Activated B cell treated with CpG ODN at 0.5 μM for 24 hours (primary cell): ENCODE results near the gene CAD. TPM values are rescaled to one million over a fixed set of nuclear protein-coding genes. Genes with fewer than 3 reads are reported as not detected.

Source experiments
- ATAC-seq: fragments of 200-7000 bp; cut with Tn5 transposase; one replicate; pipeline ENCODE4 v1.10.0; 2021; ENCODE audit warnings: low read depth, mild to moderate bottlenecking, moderate library complexity
- CTCF ChIA-PET: fragments of 350-600 bp; sonication (Branson Sonifier 250); formaldehyde crosslinking; loops from one replicate; lab custom pipeline; 2021; ENCODE audit warnings: antibody characterized with exemption; lab: Charles Lee
- POLR2A ChIA-PET: fragments of 350-600 bp; sonication (Branson Sonifier 250); formaldehyde crosslinking; loops from one replicate; lab custom pipeline; 2021; ENCODE audit warnings: antibody characterized with exemption; lab: Charles Lee
- DNase-seq: peaks from one replicate; pipeline ENCODE4 v3.0.0; 2022
- H3K27ac Mint-ChIP-seq: one replicate; pipeline ENCODE4 v1.8.0; 2020; ENCODE audit warnings: mixed read lengths
- H3K27me3 Mint-ChIP-seq: one replicate; pipeline ENCODE4 v1.8.0; 2021; ENCODE audit warnings: mixed read lengths
- H3K36me3 Mint-ChIP-seq: one replicate; pipeline ENCODE4 v1.8.0; 2021; ENCODE audit warnings: low read depth, mixed read lengths
- H3K4me1 Mint-ChIP-seq: one replicate; pipeline ENCODE4 v1.8.0; 2021; ENCODE audit warnings: mixed read lengths
- H3K4me3 Mint-ChIP-seq: one replicate; pipeline ENCODE4 v1.8.0; 2020; ENCODE audit warnings: mild to moderate bottlenecking, mixed read lengths
- H3K9me3 Mint-ChIP-seq: one replicate; pipeline ENCODE4 v1.8.0; 2020; ENCODE audit warnings: mixed read lengths
- intact Hi-C: fragments of 100-400 bp; cut with micrococcal nuclease; formaldehyde crosslinking; loops from one replicate; pipeline ENCODE4 v1.15.1; 2024
- total RNA-seq: library from RNA; stranded (reverse); gene quantifications from 2 replicates; pipeline ENCODE4 v1.2.3, GENCODE V29; 2022
- TF ChIP-seq, protein P1 (sequence below): fragments of 200-600 bp; IDR thresholded peaks from one replicate; pipeline ENCODE4 v1.8.0; 2022; ENCODE audit warnings: antibody characterized with exemption, mild to moderate bottlenecking

CAD gene
- total RNA-seq, 1 donor from 2014 or later = 64.1 TPM

DNA sequence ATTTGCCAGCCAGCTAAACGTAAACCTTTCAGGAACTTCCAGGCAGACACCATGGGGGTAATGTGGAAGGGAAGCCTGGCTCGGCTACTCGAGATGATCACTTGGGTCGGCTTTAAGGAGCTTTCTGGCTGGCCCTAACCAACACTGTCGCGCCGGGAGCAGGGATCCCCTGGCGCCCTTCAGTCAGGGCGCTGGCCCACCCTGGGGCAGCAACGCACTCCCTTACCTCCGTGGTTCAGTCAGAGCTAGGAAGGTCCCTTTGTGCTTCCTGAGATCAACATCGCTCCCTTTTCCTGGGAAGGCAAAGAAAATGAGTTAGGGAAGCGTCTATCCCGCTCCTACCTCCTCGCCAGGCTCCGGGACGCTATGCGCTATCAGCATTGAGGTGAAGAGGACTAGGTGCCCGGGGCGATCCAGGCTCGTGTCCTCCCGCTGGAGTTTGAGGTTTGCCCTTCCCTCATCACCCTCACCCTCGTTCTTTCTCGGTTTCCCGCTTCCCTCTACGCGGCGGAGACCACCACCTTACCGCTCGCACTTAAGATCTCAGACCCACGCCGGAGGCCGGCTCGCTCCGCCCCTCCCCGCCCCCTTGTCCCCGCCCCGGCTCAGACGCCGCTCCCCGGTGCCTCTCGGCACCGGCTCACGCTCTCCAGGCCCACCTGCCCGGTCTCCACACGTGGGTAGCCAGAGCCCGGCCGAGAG lies 5.8 kb upstream of the CAD start:
- TF ChIP-seq, protein P1, sequence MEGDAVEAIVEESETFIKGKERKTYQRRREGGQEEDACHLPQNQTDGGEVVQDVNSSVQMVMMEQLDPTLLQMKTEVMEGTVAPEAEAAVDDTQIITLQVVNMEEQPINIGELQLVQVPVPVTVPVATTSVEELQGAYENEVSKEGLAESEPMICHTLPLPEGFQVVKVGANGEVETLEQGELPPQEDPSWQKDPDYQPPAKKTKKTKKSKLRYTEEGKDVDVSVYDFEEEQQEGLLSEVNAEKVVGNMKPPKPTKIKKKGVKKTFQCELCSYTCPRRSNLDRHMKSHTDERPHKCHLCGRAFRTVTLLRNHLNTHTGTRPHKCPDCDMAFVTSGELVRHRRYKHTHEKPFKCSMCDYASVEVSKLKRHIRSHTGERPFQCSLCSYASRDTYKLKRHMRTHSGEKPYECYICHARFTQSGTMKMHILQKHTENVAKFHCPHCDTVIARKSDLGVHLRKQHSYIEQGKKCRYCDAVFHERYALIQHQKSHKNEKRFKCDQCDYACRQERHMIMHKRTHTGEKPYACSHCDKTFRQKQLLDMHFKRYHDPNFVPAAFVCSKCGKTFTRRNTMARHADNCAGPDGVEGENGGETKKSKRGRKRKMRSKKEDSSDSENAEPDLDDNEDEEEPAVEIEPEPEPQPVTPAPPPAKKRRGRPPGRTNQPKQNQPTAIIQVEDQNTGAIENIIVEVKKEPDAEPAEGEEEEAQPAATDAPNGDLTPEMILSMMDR = no peak
- Mint-ChIP-seq H3K4me3 (peak overlapping the region; percentile 97), H3K27ac (peak overlapping the region; percentile 86), H3K4me1 (peaks cover 27% of the 10 kb centered on the region), H3K27me3 (no peaks in the 10 kb centered on the region), H3K9me3 (no peaks in the 10 kb centered on the region), H3K36me3 (peaks cover 60% of the 10 kb centered on the region)
- ChIA-PET CTCF (no interaction called here), POLR2A (interaction anchor here (0.7 to 1.9 kb wide), 26 partner anchors 9 to 452 kb away, joined by 3 to 12 read pairs (median 4); partner anchors contain the start of genes ABHD1, AGBL5, GTF3C2 and NRBP1)
- ATAC-seq (no peak), DNase-seq (no peak)
- intact Hi-C loops = loop anchor here (5.0 kb wide), 2 partner anchors 276 to 1541 kb away; partner anchors contain the start of genes IFT172 and PPP1CB

GRCh38 chr2:27211943-27212625 lies 5.1 kb upstream of the CAD start, which contains the start of the genes ATRAID and SLC5A6:
ATRAID (plus strand) TSS chr2:27212041; CDS start chr2:27212369, 328 bp downstream.
SLC5A6 (minus strand) TSS chr2:27212268; CDS start chr2:27207650, 4,618 bp downstream.
- CTCF ChIA-PET = no interaction called here
- ATAC-seq (peak; percentile 88), DNase-seq (peak; percentile 96)
- Mint-ChIP-seq H3K9me3 (no peaks in the 10 kb centered on the region), H3K27ac (peak within 1 kb of the TSS; percentile 100), H3K27me3 (no peaks in the 10 kb centered on the region), H3K4me1 (peaks cover 34% of the 10 kb centered on the region), H3K4me3 (peak within 1 kb of the TSS; percentile 97), H3K36me3 (peaks cover 58% of the 10 kb centered on the region)
- intact Hi-C loops = loop anchor here (1.0 to 5.0 kb wide), 13 partner anchors 52 to 1540 kb away; partner anchors contain the start of genes CCDC121, EIF2B4, GPN1 and GTF3C2
- POLR2A ChIA-PET = interaction anchor here (0.6 to 1.9 kb wide), 27 partner anchors 9 to 451 kb away, joined by 3 to 12 read pairs (median 4); partner anchors contain the start of genes ABHD1, AGBL5, GTF3C2 and NRBP1
- TF ChIP-seq, protein P1 = no peak

DNA sequence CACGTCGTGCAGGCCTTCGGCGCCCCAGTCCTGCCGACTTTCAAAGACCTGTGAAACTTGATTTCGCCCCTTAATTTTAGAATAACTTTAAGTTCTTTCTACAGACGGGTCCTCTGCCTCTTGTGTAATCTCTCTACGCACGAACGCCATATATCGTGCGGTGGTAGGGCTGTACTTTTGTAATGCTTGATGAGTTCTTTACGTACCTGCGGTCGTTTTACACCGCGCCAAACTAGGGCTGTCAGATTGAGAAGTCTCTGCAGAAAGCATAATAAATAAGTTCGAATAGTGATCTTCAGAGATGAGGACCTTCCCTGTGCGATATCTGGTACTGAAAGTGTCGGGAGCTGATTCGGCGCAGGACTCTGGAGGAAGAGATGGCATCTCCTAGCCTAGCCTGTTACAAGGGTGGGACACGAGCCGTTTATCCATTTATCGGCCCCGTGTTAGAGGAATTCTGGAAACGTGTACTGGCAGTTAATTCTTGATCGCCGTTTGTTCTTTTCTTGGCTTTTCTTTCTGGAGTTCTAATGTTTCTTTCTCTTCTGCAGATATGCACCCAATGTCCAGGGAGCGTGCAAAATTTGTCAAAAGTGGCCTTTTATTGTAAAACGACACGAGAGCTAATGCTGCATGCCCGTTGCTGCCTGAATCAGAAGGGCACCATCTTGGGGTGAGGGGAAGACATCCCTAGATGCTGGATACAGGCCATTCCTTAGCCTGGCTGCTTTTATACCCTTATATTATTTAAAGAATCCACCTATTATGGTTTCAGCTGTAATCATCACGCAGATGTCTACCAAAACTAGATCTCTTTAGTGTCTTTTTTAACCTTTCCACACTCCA lies 4.3 kb upstream of the CAD start:
- no peak for DNase-seq
- ATAC-seq = peak; percentile 41
- intact Hi-C loops = loop anchor here (1.0 to 5.0 kb wide), 13 partner anchors 51 to 1539 kb away; partner anchors contain the start of genes CCDC121, EIF2B4, GPN1 and GTF3C2
- H3K36me3 Mint-ChIP-seq = peaks cover 54% of the 10 kb centered on the region
- H3K4me1 Mint-ChIP-seq = peaks cover 42% of the 10 kb centered on the region
- POLR2A ChIA-PET = interaction anchor here (0.6 to 1.9 kb wide), 22 partner anchors 10 to 451 kb away, joined by 3 to 12 read pairs (median 4); partner anchors contain the start of genes ABHD1, AGBL5, GTF3C2 and NRBP1
- H3K27ac Mint-ChIP-seq = peak overlapping the region; percentile 100
- peak overlapping the region; percentile 97 for H3K4me3 Mint-ChIP-seq
- TF ChIP-seq, protein P1 = no peak
- H3K9me3 Mint-ChIP-seq = no peaks in the 10 kb centered on the region
- CTCF ChIA-PET = no interaction called here
- H3K27me3 Mint-ChIP-seq = no peaks in the 10 kb centered on the region

DNA sequence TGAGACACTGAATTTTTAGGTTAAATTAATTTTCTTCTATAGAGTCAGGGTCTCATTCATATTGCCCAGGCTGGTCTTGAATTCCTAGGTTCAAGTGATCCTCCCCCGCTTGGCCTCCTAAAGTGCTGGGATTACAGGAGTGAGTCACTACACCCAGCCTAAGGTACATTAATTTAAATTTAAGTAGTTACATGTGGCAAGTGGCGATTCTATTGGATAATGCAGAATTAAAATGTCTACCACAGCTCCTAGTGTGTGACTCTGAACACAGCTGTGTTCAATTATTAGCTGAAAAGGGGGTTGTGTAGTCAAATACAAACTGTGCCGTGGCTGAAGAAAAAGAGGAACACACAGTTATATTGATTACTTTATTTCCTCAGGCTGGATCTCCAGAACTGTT lies 2.2 kb upstream of the CAD start:
- no peak for DNase-seq
- intact Hi-C loops = loop anchor here (5.0 kb wide), 3 partner anchors 272 to 1537 kb away; partner anchors contain the start of genes CENPA, IFT172 and PPP1CB
- H3K27me3 Mint-ChIP-seq = no peaks in the 10 kb centered on the region
- peaks cover 39% of the 10 kb centered on the region for H3K36me3 Mint-ChIP-seq
- CTCF ChIA-PET = no interaction called here
- ATAC-seq = no peak
- TF ChIP-seq, protein P1 = no peak
- no peak overlapping the region for H3K4me3 Mint-ChIP-seq
- H3K9me3 Mint-ChIP-seq = no peaks in the 10 kb centered on the region
- H3K27ac Mint-ChIP-seq = no peak overlapping the region
- POLR2A ChIA-PET = no interaction called here
- H3K4me1 Mint-ChIP-seq = peaks cover 53% of the 10 kb centered on the region
